Coronary artery (tissue), 2 donors: ENCODE measurements around the gene DNAAF5.
A peak's percentile ranks its signal among the peaks of the same experiment; 100 is the strongest.

Experiments used
- DNase-seq: peaks from one replicate; pipeline ENCODE4 v3.0.0-alpha.2; 2017; ENCODE audit warnings: low spot score
- H3K27ac ChIP-seq, 2 donors: fragments of 200-600 bp; sonication (generic); one replicate each; pipeline ENCODE4 v1.5.1; 2016 to 2019
- H3K4me3 ChIP-seq: fragments of 200-600 bp; sonication (generic); 2 replicates; pipeline ENCODE4 v1.5.1; 2016; ENCODE audit warnings: mild to moderate bottlenecking, moderate library complexity
- TF ChIP-seq, protein P1 (sequence below): fragments of 200-600 bp; sonication (generic); IDR thresholded peaks from one replicate; pipeline ENCODE4 v1.5.1; 2019; ENCODE audit warnings: antibody characterized with exemption

Gene DNAAF5

DNA sequence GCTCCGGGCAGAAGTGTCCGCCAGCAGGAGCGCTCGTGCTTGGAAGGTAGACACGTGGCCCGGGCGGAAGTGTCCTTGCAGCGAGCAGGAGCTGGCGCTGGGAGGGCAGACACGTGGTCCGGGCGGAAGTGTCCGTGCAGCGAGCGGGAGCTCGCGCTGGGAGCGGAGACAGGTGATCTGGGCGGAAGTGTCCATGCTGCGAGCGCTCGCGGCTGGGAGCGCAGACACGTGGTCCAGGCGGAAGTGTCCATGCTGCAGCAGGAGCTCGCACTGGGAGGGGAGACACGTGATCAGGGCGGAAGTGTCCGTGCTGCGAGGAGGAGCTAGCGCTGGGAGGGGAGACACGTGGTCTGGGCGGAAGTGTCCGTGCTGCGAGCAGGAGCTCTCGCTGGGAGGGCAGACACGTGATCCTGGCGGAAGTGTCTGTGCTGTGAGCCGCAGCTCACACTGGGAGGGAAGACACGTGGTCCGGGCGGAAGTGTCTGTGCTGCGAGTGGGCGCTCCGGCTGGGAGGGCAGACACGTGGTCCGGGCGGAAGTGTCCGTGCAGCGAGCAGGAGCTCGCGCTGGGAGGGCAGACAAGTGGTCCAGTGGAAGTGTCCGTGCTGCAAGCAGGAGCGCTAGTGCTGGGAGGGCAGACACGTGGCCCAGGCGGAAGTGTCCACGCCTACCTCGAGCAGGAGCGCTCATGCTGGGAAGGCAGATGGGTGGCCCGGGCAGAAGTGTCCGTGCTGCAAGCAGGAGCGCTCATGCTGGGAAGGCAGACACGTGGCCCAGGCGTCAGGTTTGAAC is 41.6 kb downstream of the DNAAF5 start:
- H3K27ac ChIP-seq, result peak overlapping the region in 1 of 2 donors; percentile 43
- H3K4me3 ChIP-seq, result no peak overlapping the region
- DNase-seq, result no peak
- TF ChIP-seq, protein P1, sequence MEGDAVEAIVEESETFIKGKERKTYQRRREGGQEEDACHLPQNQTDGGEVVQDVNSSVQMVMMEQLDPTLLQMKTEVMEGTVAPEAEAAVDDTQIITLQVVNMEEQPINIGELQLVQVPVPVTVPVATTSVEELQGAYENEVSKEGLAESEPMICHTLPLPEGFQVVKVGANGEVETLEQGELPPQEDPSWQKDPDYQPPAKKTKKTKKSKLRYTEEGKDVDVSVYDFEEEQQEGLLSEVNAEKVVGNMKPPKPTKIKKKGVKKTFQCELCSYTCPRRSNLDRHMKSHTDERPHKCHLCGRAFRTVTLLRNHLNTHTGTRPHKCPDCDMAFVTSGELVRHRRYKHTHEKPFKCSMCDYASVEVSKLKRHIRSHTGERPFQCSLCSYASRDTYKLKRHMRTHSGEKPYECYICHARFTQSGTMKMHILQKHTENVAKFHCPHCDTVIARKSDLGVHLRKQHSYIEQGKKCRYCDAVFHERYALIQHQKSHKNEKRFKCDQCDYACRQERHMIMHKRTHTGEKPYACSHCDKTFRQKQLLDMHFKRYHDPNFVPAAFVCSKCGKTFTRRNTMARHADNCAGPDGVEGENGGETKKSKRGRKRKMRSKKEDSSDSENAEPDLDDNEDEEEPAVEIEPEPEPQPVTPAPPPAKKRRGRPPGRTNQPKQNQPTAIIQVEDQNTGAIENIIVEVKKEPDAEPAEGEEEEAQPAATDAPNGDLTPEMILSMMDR, result no peak

DNA sequence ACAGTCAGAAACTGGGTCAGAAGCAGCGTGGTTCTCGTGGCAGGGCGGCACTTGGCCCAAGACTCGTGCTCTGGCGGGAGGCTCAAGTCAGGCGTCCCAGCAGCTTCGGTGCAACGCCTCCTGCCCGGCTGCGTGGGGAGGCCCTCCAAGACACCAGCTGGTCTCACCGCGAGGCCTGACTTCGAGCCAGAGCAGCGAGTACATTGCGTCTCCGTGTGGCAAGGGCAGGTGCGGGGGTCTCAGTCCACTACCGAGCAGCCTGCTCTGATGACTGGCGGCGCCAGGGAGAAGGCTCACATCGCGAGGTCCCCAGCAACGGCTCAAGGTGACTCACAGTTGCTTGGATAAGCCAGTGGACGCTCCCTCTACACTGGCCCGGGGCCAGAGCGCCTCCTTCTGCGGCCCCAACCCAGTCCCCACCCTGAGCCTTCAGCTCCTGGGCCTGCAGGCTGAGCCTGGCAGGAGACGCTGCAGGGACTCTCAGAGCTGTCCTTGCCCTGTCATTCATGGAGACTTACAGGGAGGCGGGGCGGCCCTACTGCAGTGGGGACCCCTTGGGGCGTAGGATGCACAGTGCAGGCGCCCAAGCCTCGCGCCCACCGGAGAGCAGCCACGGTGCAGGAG is 42.5 kb downstream of the DNAAF5 start:
- TF ChIP-seq, protein P1, result no peak
- no peak for DNase-seq
- Histone ChIP-seq H3K4me3 (no peak overlapping the region), H3K27ac (peak overlapping the region in 1 of 2 donors; percentile 43)

DNA sequence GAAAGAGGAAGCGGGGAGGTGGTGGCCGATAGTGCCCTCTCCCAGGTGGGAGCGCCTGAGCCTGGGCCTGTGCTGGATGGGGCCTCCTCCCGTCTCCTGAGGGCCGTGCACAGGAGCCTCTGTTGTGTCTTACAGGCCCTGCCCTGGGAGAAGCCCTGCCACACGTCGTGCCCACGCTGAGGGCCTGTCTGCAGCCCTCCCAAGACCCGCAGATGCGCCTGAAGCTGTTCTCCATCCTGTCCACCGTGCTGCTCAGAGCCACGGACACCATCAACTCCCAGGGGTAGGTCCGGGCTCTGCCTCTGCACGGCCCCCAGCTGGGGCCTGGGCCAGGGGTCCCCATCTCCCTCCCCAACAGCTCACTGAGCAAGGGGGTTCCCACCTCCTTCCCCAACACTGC is 43.8 kb downstream of the DNAAF5 start:
- TF ChIP-seq, protein P1, result no peak
- DNase-seq, result no peak
- no peak overlapping the region for H3K4me3 ChIP-seq
- H3K27ac ChIP-seq, result peak overlapping the region; percentile 81 to 90

DNA sequence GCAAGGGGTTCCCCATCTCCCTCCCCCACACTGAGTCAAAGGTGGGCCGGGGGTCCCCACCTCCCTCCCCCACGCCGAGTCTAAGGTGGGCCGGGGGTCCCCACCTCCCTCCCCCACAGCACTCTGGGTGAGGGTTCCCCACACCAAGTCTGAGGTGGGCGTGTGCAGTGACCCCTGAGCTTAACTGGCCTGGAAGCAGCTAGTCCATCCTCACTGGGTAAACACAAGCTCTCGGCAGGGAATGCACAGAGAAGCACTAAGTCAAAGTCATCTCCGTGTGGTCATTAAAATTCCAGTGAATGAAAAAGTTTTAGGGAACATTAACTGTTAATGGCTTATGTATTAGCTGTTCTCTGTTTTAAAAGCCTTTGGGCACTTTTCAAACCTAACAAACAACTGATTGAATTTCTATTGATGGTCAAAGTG is 44.3 kb downstream of the DNAAF5 start:
- no peak for DNase-seq
- H3K4me3 ChIP-seq, result peak overlapping the region; percentile 47
- peak overlapping the region; percentile 81 to 90 for H3K27ac ChIP-seq
- TF ChIP-seq, protein P1, result no peak

DNA sequence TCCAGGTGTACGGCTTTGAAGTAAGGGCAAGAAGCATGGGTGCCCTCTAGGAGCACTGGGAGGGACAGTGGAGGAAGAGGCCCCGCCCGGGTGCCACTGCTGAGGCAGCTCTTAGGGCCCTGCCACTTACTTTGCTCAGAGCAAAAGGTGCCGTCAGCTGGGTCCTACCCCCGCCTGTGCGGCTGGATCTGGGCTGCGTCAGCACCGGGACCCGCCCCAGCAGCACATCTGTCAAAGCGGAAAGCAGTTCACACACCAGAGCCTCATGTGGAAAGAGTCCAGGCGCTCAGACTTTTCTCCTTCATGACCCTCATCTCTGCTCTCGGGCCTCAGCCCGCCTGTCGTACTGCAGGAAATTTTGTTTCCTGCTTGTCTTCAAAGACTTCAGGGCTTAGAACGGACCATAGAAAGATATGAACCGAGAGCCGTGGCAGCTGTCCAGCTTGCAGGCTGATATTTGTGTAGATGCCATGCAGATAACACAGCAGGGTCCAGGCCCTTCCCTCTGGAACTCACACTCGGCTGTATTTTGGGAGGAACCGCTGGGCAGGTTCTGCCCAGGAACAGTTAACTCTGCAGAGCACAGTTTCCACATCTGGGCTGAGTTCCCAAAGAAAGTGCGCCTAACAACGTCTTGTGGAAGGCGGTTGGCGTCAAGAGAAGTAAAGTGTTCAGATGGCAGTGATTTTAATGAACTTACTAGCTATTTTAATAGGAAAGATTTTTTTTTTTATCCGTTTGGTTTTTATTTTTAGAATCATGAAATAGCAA is 44.9 kb downstream of the DNAAF5 start:
- H3K27ac ChIP-seq, result peak overlapping the region; percentile 81 to 90
- DNase-seq, result peak; percentile 86

DNA sequence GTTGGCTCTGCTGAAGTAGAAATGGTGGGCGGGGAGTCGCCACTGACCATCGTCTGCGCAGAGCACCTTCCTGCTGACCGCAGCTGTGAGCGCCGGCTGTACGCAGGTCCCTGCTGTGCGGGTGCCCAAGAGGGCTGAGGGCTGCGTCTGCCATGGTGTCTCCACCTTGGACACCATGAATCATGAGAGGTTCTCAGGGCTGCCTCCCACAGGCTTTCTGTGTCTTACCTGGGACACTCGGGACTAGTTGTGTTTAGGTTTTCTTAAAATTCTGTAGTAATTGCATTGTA is 45.5 kb downstream of the DNAAF5 start:
- peak overlapping the region; percentile 81 to 90 for H3K27ac ChIP-seq
- H3K4me3 ChIP-seq, result peak overlapping the region; percentile 47
- TF ChIP-seq, protein P1, result no peak
- no peak for DNase-seq

More for the DNA sequence above, 44.9 kb downstream of the DNAAF5 start:
- TF ChIP-seq, protein P1, result no peak
- H3K4me3 ChIP-seq, result peak overlapping the region; percentile 47
